ENCODE data around the gene ALDOB. TPM values are rescaled to one million over a fixed set of nuclear protein-coding genes. Genes with fewer than 3 reads are reported as not detected.

The ALDOB gene
- total and polyA plus RNA-seq, 2 of the 13 experiments (the other 11 are each of a cell fraction or from before 2014, with no cell fraction given) = 0.29 to 0.97 TPM

- TF ChIP-seq, protein P1, sequence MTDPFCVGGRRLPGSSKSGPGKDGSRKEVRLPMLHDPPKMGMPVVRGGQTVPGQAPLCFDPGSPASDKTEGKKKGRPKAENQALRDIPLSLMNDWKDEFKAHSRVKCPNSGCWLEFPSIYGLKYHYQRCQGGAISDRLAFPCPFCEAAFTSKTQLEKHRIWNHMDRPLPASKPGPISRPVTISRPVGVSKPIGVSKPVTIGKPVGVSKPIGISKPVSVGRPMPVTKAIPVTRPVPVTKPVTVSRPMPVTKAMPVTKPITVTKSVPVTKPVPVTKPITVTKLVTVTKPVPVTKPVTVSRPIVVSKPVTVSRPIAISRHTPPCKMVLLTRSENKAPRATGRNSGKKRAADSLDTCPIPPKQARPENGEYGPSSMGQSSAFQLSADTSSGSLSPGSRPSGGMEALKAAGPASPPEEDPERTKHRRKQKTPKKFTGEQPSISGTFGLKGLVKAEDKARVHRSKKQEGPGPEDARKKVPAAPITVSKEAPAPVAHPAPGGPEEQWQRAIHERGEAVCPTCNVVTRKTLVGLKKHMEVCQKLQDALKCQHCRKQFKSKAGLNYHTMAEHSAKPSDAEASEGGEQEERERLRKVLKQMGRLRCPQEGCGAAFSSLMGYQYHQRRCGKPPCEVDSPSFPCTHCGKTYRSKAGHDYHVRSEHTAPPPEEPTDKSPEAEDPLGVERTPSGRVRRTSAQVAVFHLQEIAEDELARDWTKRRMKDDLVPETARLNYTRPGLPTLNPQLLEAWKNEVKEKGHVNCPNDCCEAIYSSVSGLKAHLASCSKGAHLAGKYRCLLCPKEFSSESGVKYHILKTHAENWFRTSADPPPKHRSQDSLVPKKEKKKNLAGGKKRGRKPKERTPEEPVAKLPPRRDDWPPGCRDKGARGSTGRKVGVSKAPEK (CRISPR knock-in tag; IDR thresholded peaks at IDR 0.05; ENCODE audit: borderline replicate concordance) = no peak
- TF ChIP-seq, protein P2, sequence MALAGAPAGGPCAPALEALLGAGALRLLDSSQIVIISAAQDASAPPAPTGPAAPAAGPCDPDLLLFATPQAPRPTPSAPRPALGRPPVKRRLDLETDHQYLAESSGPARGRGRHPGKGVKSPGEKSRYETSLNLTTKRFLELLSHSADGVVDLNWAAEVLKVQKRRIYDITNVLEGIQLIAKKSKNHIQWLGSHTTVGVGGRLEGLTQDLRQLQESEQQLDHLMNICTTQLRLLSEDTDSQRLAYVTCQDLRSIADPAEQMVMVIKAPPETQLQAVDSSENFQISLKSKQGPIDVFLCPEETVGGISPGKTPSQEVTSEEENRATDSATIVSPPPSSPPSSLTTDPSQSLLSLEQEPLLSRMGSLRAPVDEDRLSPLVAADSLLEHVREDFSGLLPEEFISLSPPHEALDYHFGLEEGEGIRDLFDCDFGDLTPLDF (CRISPR knock-in tag; IDR thresholded peaks at IDR 0.05) = no peak
- TF ChIP-seq ZNF614 (CRISPR knock-in tag; IDR thresholded peaks at IDR 0.05; ENCODE audit: borderline replicate concordance) = peak; percentile 92
- TF ChIP-seq ZNF709 (CRISPR knock-in tag; IDR thresholded peaks at IDR 0.05) = no peak
- no peak for TF ChIP-seq KLF9 (CRISPR knock-in tag; IDR thresholded peaks at IDR 0.05; ENCODE audit: low read depth)
- TF ChIP-seq SNAI1 (CRISPR knock-in tag; IDR thresholded peaks at IDR 0.05; ENCODE audit: borderline replicate concordance) = no peak
- TF ChIP-seq ZNF30 (CRISPR knock-in tag; IDR thresholded peaks at IDR 0.05) = no peak
- TF ChIP-seq, protein P3, sequence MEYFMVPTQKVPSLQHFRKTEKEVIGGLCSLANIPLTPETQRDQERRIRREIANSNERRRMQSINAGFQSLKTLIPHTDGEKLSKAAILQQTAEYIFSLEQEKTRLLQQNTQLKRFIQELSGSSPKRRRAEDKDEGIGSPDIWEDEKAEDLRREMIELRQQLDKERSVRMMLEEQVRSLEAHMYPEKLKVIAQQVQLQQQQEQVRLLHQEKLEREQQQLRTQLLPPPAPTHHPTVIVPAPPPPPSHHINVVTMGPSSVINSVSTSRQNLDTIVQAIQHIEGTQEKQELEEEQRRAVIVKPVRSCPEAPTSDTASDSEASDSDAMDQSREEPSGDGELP (IDR thresholded peaks at IDR 0.05; ENCODE audit: borderline replicate concordance, low read depth) = no peak
- TF ChIP-seq ZMAT3 (CRISPR knock-in tag; conservative IDR thresholded peaks at IDR 0.05) = no peak
- TF ChIP-seq REL (CRISPR knock-in tag; conservative IDR thresholded peaks at IDR 0.05) = no peak
- TF ChIP-seq ZNF557 (CRISPR knock-in tag; IDR thresholded peaks at IDR 0.05) = no peak
- TF ChIP-seq TGIF2 (CRISPR knock-in tag; IDR thresholded peaks at IDR 0.05) = 0 out of 2 replicates have a peak, but pooled peaks have one; percentile 46
- TF ChIP-seq DPF2 (CRISPR knock-in tag; IDR thresholded peaks at IDR 0.05; ENCODE audit: borderline replicate concordance, low read depth) = peak; percentile 69; the same call in 1 of the 2 replicates
- TF ChIP-seq, protein P4, sequence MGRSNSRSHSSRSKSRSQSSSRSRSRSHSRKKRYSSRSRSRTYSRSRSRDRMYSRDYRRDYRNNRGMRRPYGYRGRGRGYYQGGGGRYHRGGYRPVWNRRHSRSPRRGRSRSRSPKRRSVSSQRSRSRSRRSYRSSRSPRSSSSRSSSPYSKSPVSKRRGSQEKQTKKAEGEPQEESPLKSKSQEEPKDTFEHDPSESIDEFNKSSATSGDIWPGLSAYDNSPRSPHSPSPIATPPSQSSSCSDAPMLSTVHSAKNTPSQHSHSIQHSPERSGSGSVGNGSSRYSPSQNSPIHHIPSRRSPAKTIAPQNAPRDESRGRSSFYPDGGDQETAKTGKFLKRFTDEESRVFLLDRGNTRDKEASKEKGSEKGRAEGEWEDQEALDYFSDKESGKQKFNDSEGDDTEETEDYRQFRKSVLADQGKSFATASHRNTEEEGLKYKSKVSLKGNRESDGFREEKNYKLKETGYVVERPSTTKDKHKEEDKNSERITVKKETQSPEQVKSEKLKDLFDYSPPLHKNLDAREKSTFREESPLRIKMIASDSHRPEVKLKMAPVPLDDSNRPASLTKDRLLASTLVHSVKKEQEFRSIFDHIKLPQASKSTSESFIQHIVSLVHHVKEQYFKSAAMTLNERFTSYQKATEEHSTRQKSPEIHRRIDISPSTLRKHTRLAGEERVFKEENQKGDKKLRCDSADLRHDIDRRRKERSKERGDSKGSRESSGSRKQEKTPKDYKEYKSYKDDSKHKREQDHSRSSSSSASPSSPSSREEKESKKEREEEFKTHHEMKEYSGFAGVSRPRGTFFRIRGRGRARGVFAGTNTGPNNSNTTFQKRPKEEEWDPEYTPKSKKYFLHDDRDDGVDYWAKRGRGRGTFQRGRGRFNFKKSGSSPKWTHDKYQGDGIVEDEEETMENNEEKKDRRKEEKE (IDR thresholded peaks at IDR 0.05) = no peak
- TF ChIP-seq SP2 (CRISPR knock-in tag; IDR thresholded peaks at IDR 0.05) = no peak
- no peak for TF ChIP-seq KLF13 (CRISPR knock-in tag; IDR thresholded peaks at IDR 0.05)
- TF ChIP-seq ZNF12 (CRISPR knock-in tag; IDR thresholded peaks at IDR 0.05) = no peak
- TF ChIP-seq ZBTB3 (CRISPR knock-in tag; IDR thresholded peaks at IDR 0.05; ENCODE audit: borderline replicate concordance, low read depth) = no peak
- peak; percentile 74 for TF ChIP-seq DMAP1 (CRISPR knock-in tag; IDR thresholded peaks at IDR 0.05)
- TF ChIP-seq, protein P5, sequence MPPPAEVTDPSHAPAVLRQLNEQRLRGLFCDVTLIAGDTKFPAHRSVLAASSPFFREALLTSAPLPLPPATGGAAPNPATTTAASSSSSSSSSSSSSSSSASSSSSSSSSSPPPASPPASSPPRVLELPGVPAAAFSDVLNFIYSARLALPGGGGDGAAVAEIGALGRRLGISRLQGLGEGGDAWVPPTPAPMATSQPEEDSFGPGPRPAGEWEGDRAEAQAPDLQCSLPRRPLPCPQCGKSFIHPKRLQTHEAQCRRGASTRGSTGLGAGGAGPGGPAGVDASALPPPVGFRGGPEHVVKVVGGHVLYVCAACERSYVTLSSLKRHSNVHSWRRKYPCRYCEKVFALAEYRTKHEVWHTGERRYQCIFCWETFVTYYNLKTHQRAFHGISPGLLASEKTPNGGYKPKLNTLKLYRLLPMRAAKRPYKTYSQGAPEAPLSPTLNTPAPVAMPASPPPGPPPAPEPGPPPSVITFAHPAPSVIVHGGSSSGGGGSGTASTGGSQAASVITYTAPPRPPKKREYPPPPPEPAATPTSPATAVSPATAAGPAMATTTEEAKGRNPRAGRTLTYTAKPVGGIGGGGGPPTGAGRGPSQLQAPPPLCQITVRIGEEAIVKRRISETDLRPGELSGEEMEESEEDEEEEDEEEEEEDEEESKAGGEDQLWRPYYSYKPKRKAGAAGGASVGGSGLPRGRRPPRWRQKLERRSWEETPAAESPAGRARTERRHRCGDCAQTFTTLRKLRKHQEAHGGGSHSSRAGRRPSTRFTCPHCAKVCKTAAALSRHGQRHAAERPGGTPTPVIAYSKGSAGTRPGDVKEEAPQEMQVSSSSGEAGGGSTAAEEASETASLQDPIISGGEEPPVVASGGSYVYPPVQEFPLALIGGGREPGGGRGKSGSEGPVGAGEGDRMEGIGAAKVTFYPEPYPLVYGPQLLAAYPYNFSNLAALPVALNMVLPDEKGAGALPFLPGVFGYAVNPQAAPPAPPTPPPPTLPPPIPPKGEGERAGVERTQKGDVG (CRISPR knock-in tag; IDR thresholded peaks at IDR 0.05; ENCODE audit: borderline replicate concordance) = no peak
- no peak for TF ChIP-seq PRPF4 (IDR thresholded peaks at IDR 0.05; ENCODE audit: low read depth, low read length, poor library complexity, severe bottlenecking)
Observed at GRCh38 chr9:101433229-101433628, 2.3 kb downstream of the ALDOB start (continued).
